Keratinocyte (primary cell): ENCODE measurements around the gene PKNOX2. TPM values are rescaled to one million over a fixed set of nuclear protein-coding genes. Genes with fewer than 3 reads are reported as not detected.

Experiments used
- DNase-seq: peaks from one replicate; pipeline ENCODE4 v3.0.0-alpha.2; 2011; ENCODE audit warnings: low read depth, missing footprints, low spot score
- FAIRE-seq: peaks from 2 replicates; lab custom pipeline; 2011; peaks lifted over from hg19 to GRCh38; lab: Jason Lieb, UNC
- H2AFZ ChIP-seq: 2 replicates; pipeline ENCODE4 v1.6.0; 2012; ENCODE audit warnings: low read length, control low read depth, inconsistent platforms; ENCODE audit not compliant: control insufficient read depth
- H3K27ac ChIP-seq: 2 replicates; pipeline ENCODE4 v1.5.1; 2011; ENCODE audit warnings: low read length; ENCODE audit not compliant: control insufficient read depth, insufficient read depth
- H3K27me3 ChIP-seq: 3 replicates; pipeline ENCODE4 v1.6.0; 2011; ENCODE audit warnings: low read length; ENCODE audit not compliant: control insufficient read depth, insufficient read depth; ENCODE audit errors: extremely low read depth
- H3K36me3 ChIP-seq, 2 experiments: 2 replicates in 1 of 2; 3 replicates in 1 of 2; pipeline ENCODE4 v1.5.1; 2011; ENCODE audit warnings: low read length in 2 of 2, mild to moderate bottlenecking in 1 of 2; ENCODE audit not compliant: control insufficient read depth in 2 of 2, insufficient read depth in 2 of 2; ENCODE audit errors: extremely low read depth in 1 of 2
- H3K4me1 ChIP-seq: 3 replicates; pipeline ENCODE4 v1.5.1; 2011; ENCODE audit warnings: low read length; ENCODE audit not compliant: control insufficient read depth, insufficient read depth; ENCODE audit errors: extremely low read depth
- H3K4me2 ChIP-seq: 3 replicates; pipeline ENCODE4 v1.6.0; 2011; ENCODE audit warnings: low read depth, low read length; ENCODE audit not compliant: control insufficient read depth, insufficient read depth; ENCODE audit errors: extremely low read depth
- H3K4me3 ChIP-seq, 3 experiments: fragments of 200-600 bp in 1 of 3; sonication (generic) in 1 of 3; 2 replicates in 2 of 3; 3 replicates in 1 of 3; pipeline ENCODE4 v1.5.1; 2011 to 2016; ENCODE audit warnings: low read length in 3 of 3, mild to moderate bottlenecking in 3 of 3, control low read depth in 2 of 3, inconsistent platforms in 1 of 3, low read depth in 1 of 3, mixed read lengths in 1 of 3, mixed run types in 1 of 3, moderate library complexity in 1 of 3; ENCODE audit not compliant: control insufficient read depth in 2 of 3, insufficient read depth in 2 of 3; ENCODE audit errors: extremely low read depth in 1 of 3
- H3K79me2 ChIP-seq: 2 replicates; pipeline ENCODE4 v1.6.0; 2012; ENCODE audit warnings: low read length; ENCODE audit not compliant: control insufficient read depth, insufficient read depth
- H3K9ac ChIP-seq: 3 replicates; pipeline ENCODE4 v1.6.0; 2011; ENCODE audit warnings: low read length; ENCODE audit not compliant: control insufficient read depth, insufficient read depth; ENCODE audit errors: extremely low read depth
- H3K9me1 ChIP-seq: 3 replicates; pipeline ENCODE4 v1.6.0; 2011; ENCODE audit warnings: low read length; ENCODE audit not compliant: control insufficient read depth, insufficient read depth; ENCODE audit errors: extremely low read depth
- H3K9me3 ChIP-seq: 2 replicates; pipeline ENCODE4 v1.5.1; 2012; ENCODE audit warnings: low read depth, low read length; ENCODE audit not compliant: control insufficient read depth
- H4K20me1 ChIP-seq: 3 replicates; pipeline ENCODE4 v1.6.0; 2011; ENCODE audit warnings: low read length; ENCODE audit not compliant: control insufficient read depth, insufficient read depth; ENCODE audit errors: extremely low read depth
- EZH2 ChIP-seq: IDR thresholded peaks from one replicate; pipeline ENCODE4 v1.6.1; 2012; ENCODE audit warnings: inconsistent platforms, mild to moderate bottlenecking, low read length, moderate library complexity
- dilution Hi-C: fragments of 300-500 bp; cut with MboI; formaldehyde crosslinking; loops from one replicate; pipeline ENCODE4 v1.7.0; 2020; ENCODE audit warnings: low sequenced_read_pairs; ENCODE audit not compliant: extremely low pct_ligation_motif_present
- polyA plus RNA-seq, 5 experiments: library from polyadenylated mRNA; depleted of rRNA in 3 of 5; stranded (reverse) in 3 of 5; stranded (forward) in 1 of 5; unstranded in 1 of 5; fragments of >200 nt; gene quantifications; 1 replicate in 1 of 5; 2 replicates in 3 of 5; 3 replicates in 1 of 5; pipeline versions ENCODE4 v1.2.1 to v1.2.3, GENCODE V29; 2011 to 2012; ENCODE audit warnings: missing spikeins in 2 of 5, low read depth in 1 of 5, low replicate concordance in 1 of 5
- TF ChIP-seq, protein P1 (sequence below), 3 experiments: IDR thresholded peaks in 1 of 3; conservative IDR thresholded peaks in 1 of 3; optimal IDR thresholded peaks in 1 of 3; 2 replicates in 2 of 3; 3 replicates in 1 of 3; pipeline versions ENCODE3 to v1.5.1; 2011; ENCODE audit warnings: low read length in 3 of 3, mild to moderate bottlenecking in 3 of 3, moderate library complexity in 2 of 3, control low read depth in 1 of 3, inconsistent platforms in 1 of 3; ENCODE audit not compliant: insufficient read depth in 2 of 3; ENCODE audit errors: extremely low read depth in 1 of 3

Gene PKNOX2
- polyA plus RNA-seq, 1 donor (not counting 4 experiments of a cell fraction or from before 2014, with no cell fraction given) = 0.05 TPM

DNA sequence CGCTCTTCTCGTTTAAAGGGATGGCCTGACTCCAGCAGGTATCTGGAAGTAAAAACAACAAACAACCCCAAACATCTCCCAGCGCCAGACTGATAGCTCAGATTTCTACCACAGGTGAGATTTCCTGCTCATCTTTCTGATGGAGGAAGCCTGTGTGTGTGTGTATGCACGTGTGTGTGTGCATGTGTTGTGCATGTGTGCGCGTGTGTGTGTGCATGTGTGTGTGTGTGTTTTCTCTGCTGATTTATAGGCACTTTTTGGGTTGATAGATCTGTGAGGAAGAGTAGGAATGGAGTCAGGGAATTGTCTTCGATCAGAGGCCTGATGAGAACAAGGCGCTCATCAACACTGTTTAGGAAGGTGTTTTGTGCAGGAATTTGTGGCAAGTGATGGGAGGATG, 103.0 kb downstream of the PKNOX2 start:
- Histone ChIP-seq H3K9ac (no peak overlapping the region), H3K4me1 (no peaks in the 10 kb centered on the region)
- no peak for FAIRE-seq

DNA sequence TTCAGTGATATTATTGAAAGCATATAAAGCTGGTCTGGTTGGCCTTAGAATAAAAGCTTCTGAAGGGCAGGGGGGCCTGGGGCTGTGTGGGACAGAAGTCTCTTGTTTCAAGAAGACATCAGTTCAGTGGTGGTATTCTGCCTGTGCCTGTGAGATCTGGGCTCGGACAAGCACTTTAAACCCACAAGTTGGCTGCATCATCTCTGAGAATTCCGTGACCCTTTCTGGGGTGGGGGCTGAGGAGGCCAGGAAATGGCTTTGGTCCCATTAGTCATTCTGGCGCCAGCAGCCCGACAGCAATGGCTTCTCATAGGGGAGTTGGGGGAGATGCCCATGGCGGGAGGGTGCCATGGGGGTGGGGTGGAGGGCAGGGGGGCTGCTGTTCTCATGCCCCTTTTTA, 104.1 kb downstream of the PKNOX2 start:
- TF ChIP-seq, protein P1, sequence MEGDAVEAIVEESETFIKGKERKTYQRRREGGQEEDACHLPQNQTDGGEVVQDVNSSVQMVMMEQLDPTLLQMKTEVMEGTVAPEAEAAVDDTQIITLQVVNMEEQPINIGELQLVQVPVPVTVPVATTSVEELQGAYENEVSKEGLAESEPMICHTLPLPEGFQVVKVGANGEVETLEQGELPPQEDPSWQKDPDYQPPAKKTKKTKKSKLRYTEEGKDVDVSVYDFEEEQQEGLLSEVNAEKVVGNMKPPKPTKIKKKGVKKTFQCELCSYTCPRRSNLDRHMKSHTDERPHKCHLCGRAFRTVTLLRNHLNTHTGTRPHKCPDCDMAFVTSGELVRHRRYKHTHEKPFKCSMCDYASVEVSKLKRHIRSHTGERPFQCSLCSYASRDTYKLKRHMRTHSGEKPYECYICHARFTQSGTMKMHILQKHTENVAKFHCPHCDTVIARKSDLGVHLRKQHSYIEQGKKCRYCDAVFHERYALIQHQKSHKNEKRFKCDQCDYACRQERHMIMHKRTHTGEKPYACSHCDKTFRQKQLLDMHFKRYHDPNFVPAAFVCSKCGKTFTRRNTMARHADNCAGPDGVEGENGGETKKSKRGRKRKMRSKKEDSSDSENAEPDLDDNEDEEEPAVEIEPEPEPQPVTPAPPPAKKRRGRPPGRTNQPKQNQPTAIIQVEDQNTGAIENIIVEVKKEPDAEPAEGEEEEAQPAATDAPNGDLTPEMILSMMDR (optimal IDR thresholded peaks at IDR 0.05 in 1 of 3, IDR thresholded peaks at IDR 0.05 in 1 of 3, conservative IDR thresholded peaks at IDR 0.05 in 1 of 3; ENCODE audit: extremely low read depth in 1 of 3, insufficient read depth in 2 of 3, low read length in 3 of 3) = no peak
- no peak for TF ChIP-seq EZH2
- H3K4me3 ChIP-seq = no peak overlapping the region
- no peak overlapping the region for H3K9ac ChIP-seq
- no peak overlapping the region for H2AFZ ChIP-seq
- DNase-seq (no peak), FAIRE-seq (no peak)
- no peaks in the 10 kb centered on the region for H4K20me1 ChIP-seq
- dilution Hi-C loops = no loop called here
- H3K79me2 ChIP-seq = no peaks in the 10 kb centered on the region
- peaks cover 11% of the 10 kb centered on the region for H3K27me3 ChIP-seq
- H3K36me3 ChIP-seq = no peaks in the 10 kb centered on the region
- no peaks in the 10 kb centered on the region for H3K9me1 ChIP-seq
- H3K27ac ChIP-seq = no peak overlapping the region
- no peak overlapping the region for H3K4me2 ChIP-seq
- H3K9me3 ChIP-seq = no peaks in the 10 kb centered on the region
- H3K4me1 ChIP-seq = no peaks in the 10 kb centered on the region

More for the DNA sequence above, 103.0 kb downstream of the PKNOX2 start:
- H2AFZ ChIP-seq = no peak overlapping the region
- H3K9me3 ChIP-seq = no peaks in the 10 kb centered on the region
- no peaks in the 10 kb centered on the region for H3K79me2 ChIP-seq
- H3K36me3 ChIP-seq = no peaks in the 10 kb centered on the region
- H3K27me3 ChIP-seq = peaks cover 21% of the 10 kb centered on the region
- DNase-seq = no peak
- TF ChIP-seq EZH2 = no peak
- TF ChIP-seq, protein P1 (optimal IDR thresholded peaks at IDR 0.05 in 1 of 3, IDR thresholded peaks at IDR 0.05 in 1 of 3, conservative IDR thresholded peaks at IDR 0.05 in 1 of 3; ENCODE audit: extremely low read depth in 1 of 3, insufficient read depth in 2 of 3, low read length in 3 of 3) = no peak
- H3K4me3 ChIP-seq = no peak overlapping the region
- H3K27ac ChIP-seq = no peak overlapping the region
- no peaks in the 10 kb centered on the region for H3K9me1 ChIP-seq
- no peaks in the 10 kb centered on the region for H4K20me1 ChIP-seq
- H3K4me2 ChIP-seq = no peak overlapping the region
- dilution Hi-C loops = no loop called here
